CD4-positive, alpha-beta memory T cell (primary cell): ENCODE results near the gene SH3BGRL3. TPM values are rescaled to one million over a fixed set of nuclear protein-coding genes. Genes with fewer than 3 reads are reported as not detected.
"Not testable (repeated sequence)": the region's sequence is repeated elsewhere in the genome, so short reads cannot be mapped to it uniquely, and the experiment has no call there.

ENCODE experiments used
- CTCF ChIA-PET: fragments of 350-600 bp; sonication (Branson Sonifier 250); formaldehyde crosslinking; loops from one replicate; lab custom pipeline; 2021; ENCODE audit warnings: inconsistent platforms; ENCODE audit not compliant: partially characterized antibody; lab: Charles Lee
- POLR2A ChIA-PET: fragments of 350-600 bp; sonication (Branson Sonifier 250); formaldehyde crosslinking; loops from one replicate; lab custom pipeline; 2021; ENCODE audit not compliant: partially characterized antibody; lab: Charles Lee
- DNase-seq, 5 donors: peaks; one replicate each; pipeline versions ENCODE4 v3.0.0 to v3.0.0-alpha.2; 2020 to 2022; ENCODE audit warnings: mixed read lengths in 1 of 5
- H3K27ac ChIP-seq: one replicate; pipeline ENCODE4 v1.7.0; 2013; ENCODE audit warnings: low read depth, low read length
- H3K27me3 ChIP-seq: 2 replicates; pipeline ENCODE4 v1.7.0; 2013; ENCODE audit warnings: mild to moderate bottlenecking, low read length, moderate library complexity; ENCODE audit not compliant: insufficient read depth
- H3K36me3 ChIP-seq: 2 replicates; pipeline ENCODE4 v1.7.0; 2013; ENCODE audit warnings: mild to moderate bottlenecking, low read length, moderate library complexity; ENCODE audit not compliant: insufficient read depth
- H3K4me1 ChIP-seq: 2 replicates; pipeline ENCODE4 v1.7.0; 2013; ENCODE audit warnings: mild to moderate bottlenecking, low read length, moderate library complexity; ENCODE audit not compliant: insufficient read depth
- H3K4me3 ChIP-seq, 2 donors: one replicate each; pipeline ENCODE4 v1.7.0; 2013; ENCODE audit warnings: low read length in 2 of 2, mild to moderate bottlenecking in 1 of 2
- H3K9me3 ChIP-seq, 2 donors: one replicate each; pipeline ENCODE4 v1.7.0; 2013; ENCODE audit warnings: low read length in 2 of 2, control low read depth in 1 of 2; ENCODE audit not compliant: control insufficient read depth in 1 of 2
- H3K27ac Mint-ChIP-seq, 7 donors: one replicate each; pipeline ENCODE4 v1.8.0; 2020 to 2021; ENCODE audit warnings: mixed read lengths in 7 of 7, mild to moderate bottlenecking in 6 of 7, inconsistent platforms in 3 of 7, moderate library complexity in 3 of 7
- H3K27me3 Mint-ChIP-seq, 2 donors: one replicate each; pipeline ENCODE4 v1.8.0; 2020 to 2021; ENCODE audit warnings: mixed read lengths in 2 of 2
- H3K36me3 Mint-ChIP-seq, 2 donors: one replicate each; pipeline ENCODE4 v1.8.0; 2020 to 2021; ENCODE audit warnings: mixed read lengths in 2 of 2, inconsistent platforms in 1 of 2, mild to moderate bottlenecking in 1 of 2
- H3K4me1 Mint-ChIP-seq, 4 donors: one replicate each; pipeline ENCODE4 v1.8.0; 2020 to 2021; ENCODE audit warnings: mixed read lengths in 4 of 4, mild to moderate bottlenecking in 1 of 4
- H3K4me3 Mint-ChIP-seq, 8 donors: one replicate each; pipeline ENCODE4 v1.8.0; 2020 to 2021; ENCODE audit warnings: mixed read lengths in 8 of 8, mild to moderate bottlenecking in 7 of 8, moderate library complexity in 6 of 8, inconsistent platforms in 3 of 8
- H3K9me3 Mint-ChIP-seq, 8 donors: one replicate each; pipeline ENCODE4 v1.8.0; 2020 to 2021; ENCODE audit warnings: mixed read lengths in 8 of 8, mild to moderate bottlenecking in 5 of 8, inconsistent platforms in 3 of 8, moderate library complexity in 1 of 8
- intact Hi-C: fragments of 100-400 bp; cut with micrococcal nuclease; formaldehyde crosslinking; loops from one replicate; pipeline ENCODE4 v1.15.1; 2023
- polyA plus RNA-seq, 2 donors: library from polyadenylated mRNA; unstranded; fragments of 300-500 nt; fragmentation: Illumina TruSeq; gene quantifications; one replicate each; pipeline ENCODE4 v1.2.3, GENCODE V29; 2021
- total RNA-seq, 2 experiments: library from RNA; stranded (reverse); gene quantifications; one replicate each; pipeline ENCODE4 v1.2.3, GENCODE V29; 2021

SH3BGRL3 gene
- total and polyA plus RNA-seq, 4 experiments from 2014 or later = 293 to 1,531 (median 642) TPM

DNA sequence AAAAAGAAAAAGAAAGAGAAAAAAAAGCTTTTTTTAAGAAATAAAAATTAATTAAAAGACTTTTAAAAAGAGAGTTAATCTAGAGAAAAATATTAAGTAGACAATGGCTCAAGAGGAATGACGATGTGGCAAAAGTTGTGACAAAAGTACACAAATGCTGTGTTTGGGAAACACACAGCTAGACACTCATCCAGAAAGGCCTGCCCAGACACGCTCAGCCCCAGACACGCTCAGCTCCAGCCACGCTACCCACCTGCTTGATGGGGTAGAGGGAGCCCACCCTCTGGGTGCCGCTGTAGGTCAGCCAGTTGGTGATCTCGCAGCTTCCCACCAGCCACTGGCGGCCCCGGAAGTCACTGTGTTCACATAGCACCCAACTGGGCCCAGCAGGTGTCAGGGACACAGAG, 48.1 kb downstream of the SH3BGRL3 start:
- intact Hi-C loops = no loop called here
- Mint-ChIP-seq H3K27ac (peak overlapping the region in 2 of 7 donors; percentile 47 to 83), H3K27me3 (no peaks in the 10 kb centered on the region), H3K4me3 (no peak overlapping the region), H3K36me3 (peaks cover 23 to 25% of the 10 kb centered on the region in 2 donors), H3K4me1 (peaks cover 5 to 15% (median 6%) of the 10 kb centered on the region in 4 donors), H3K9me3 (no peaks in the 10 kb centered on the region)
- Histone ChIP-seq H3K4me3 (no peak overlapping the region), H3K27ac (no peak overlapping the region), H3K36me3 (peaks cover 17% of the 10 kb centered on the region), H3K27me3 (no peaks in the 10 kb centered on the region), H3K9me3 (no peaks in the 10 kb centered on the region), H3K4me1 (peaks cover 5% of the 10 kb centered on the region)
- no peak for DNase-seq
- ChIA-PET CTCF (interaction anchor here (1.2 to 25.6 kb wide), 4 partner anchors 36 to 63 kb away, joined by 3 to 1027 read pairs (median 8); partner anchors contain the start of gene SH3BGRL3), POLR2A (interaction anchor here (1.3 to 33.0 kb wide), 3 partner anchors 35 to 50 kb away, joined by 3 to 3358 read pairs (median 17); partner anchors contain the start of genes SH3BGRL3 and UBXN11)

GRCh38 chr1:26328597-26328996, 48.7 kb downstream of the SH3BGRL3 start:
- no peaks in the 10 kb centered on the region for H3K4me1 ChIP-seq
- POLR2A ChIA-PET = interaction anchor here (5.6 to 8.4 kb wide), 2 partner anchors 8 to 50 kb away, joined by 17 to 76 read pairs; partner anchors contain the start of gene CD52
- no peaks in the 10 kb centered on the region for H3K9me3 ChIP-seq
- H3K27me3 ChIP-seq = no peaks in the 10 kb centered on the region
- H3K4me3 ChIP-seq = no peak overlapping the region
- H3K27ac Mint-ChIP-seq = peak overlapping the region in 1 of 7 donors; percentile 53
- no peak overlapping the region for H3K27ac ChIP-seq
- no peak for DNase-seq
- peaks cover 17 to 19% of the 10 kb centered on the region in 2 donors for H3K36me3 Mint-ChIP-seq
- peaks cover 11% of the 10 kb centered on the region for H3K36me3 ChIP-seq
- H3K27me3 Mint-ChIP-seq = no peaks in the 10 kb centered on the region
- no peak overlapping the region for H3K4me3 Mint-ChIP-seq
- intact Hi-C loops = no loop called here
- CTCF ChIA-PET = interaction anchor here (1.2 to 2.3 kb wide), 4 partner anchors 35 to 63 kb away, joined by 3 to 12 read pairs (median 4); no protein-coding TSS in a partner anchor
- no peaks in the 10 kb centered on the region for H3K9me3 Mint-ChIP-seq
- H3K4me1 Mint-ChIP-seq = peaks cover 0 to 9% (median 3%) of the 10 kb centered on the region in 4 donors

GRCh38 chr1:26329380-26329779, 49.5 kb downstream of the SH3BGRL3 start:
- intact Hi-C loops, H3K4me1 ChIP-seq, H3K9me3 ChIP-seq, H3K4me3 ChIP-seq, H3K27me3 Mint-ChIP-seq, H3K27ac Mint-ChIP-seq, H3K4me3 Mint-ChIP-seq, DNase-seq, H3K36me3 ChIP-seq, H3K27me3 ChIP-seq, H3K9me3 Mint-ChIP-seq, H3K4me1 Mint-ChIP-seq, H3K27ac ChIP-seq: not testable (repeated sequence)
- CTCF ChIA-PET = interaction anchor here (0.5 to 2.0 kb wide), 5 partner anchors 8 to 88 kb away, joined by 3 to 5 read pairs (median 4); no protein-coding TSS in a partner anchor
- POLR2A ChIA-PET = interaction anchor here (0.6 to 8.4 kb wide), 4 partner anchors 9 to 56 kb away, joined by 3 to 76 read pairs (median 10); partner anchors contain the start of gene CD52
- H3K36me3 Mint-ChIP-seq = peaks cover 13% of the 10 kb centered on the region in 2 donors

GRCh38 chr1:26330276-26330675, 50.4 kb downstream of the SH3BGRL3 start:
- CTCF ChIA-PET = interaction anchor here (0.7 to 2.0 kb wide), 4 partner anchors 8 to 96 kb away, joined by 3 to 5 read pairs (median 4); partner anchors contain the start of gene CEP85
- peaks cover 6% of the 10 kb centered on the region for H3K4me1 ChIP-seq
- Mint-ChIP-seq H3K9me3 (no peaks in the 10 kb centered on the region), H3K27me3 (no peaks in the 10 kb centered on the region), H3K4me1 (peaks cover 0 to 6% (median 4%) of the 10 kb centered on the region in 4 donors), H3K4me3 (no peak overlapping the region), H3K36me3 (peaks cover 6 to 11% of the 10 kb centered on the region in 2 donors), H3K27ac (no peak overlapping the region)
- no peak for DNase-seq
- H3K4me3 ChIP-seq = no peak overlapping the region
- no peaks in the 10 kb centered on the region for H3K9me3 ChIP-seq
- intact Hi-C loops = no loop called here
- POLR2A ChIA-PET = interaction anchor here (0.9 to 8.4 kb wide), 3 partner anchors 10 to 48 kb away, joined by 3 to 76 read pairs (median 17); partner anchors contain the start of gene CD52
- no peaks in the 10 kb centered on the region for H3K36me3 ChIP-seq
- no peak overlapping the region for H3K27ac ChIP-seq
- H3K27me3 ChIP-seq = no peaks in the 10 kb centered on the region

Other genes starting within 250 kb of the SH3BGRL3 start
- gene SLC30A2, start 234.0 kb upstream of the SH3BGRL3 start, total RNA-seq = not detected
- gene SLC30A2, start 234.0 kb upstream of the SH3BGRL3 start, polyA plus RNA-seq = not detected
- not detected for gene TRIM63, start 212.5 kb upstream of the SH3BGRL3 start, total RNA-seq
- not detected for gene TRIM63, start 212.5 kb upstream of the SH3BGRL3 start, polyA plus RNA-seq
- 10 to 100 TPM; 20.1 to 25.0 TPM for gene PDIK1L, start 168.3 kb upstream of the SH3BGRL3 start, total RNA-seq
- 1 to 10 TPM; 5.5 to 8.7 TPM for gene PDIK1L, start 168.3 kb upstream of the SH3BGRL3 start, polyA plus RNA-seq
- gene FAM110D, start 121.0 kb upstream of the SH3BGRL3 start, total RNA-seq = not detected
- not detected for gene FAM110D, start 121.0 kb upstream of the SH3BGRL3 start, polyA plus RNA-seq
- gene C1orf232, start 111.1 kb upstream of the SH3BGRL3 start, total RNA-seq = not detected
- not detected for gene C1orf232, start 111.1 kb upstream of the SH3BGRL3 start, polyA plus RNA-seq
- 10 to 100 TPM; 10.7 to 12.4 TPM for gene ZNF593, start 110.2 kb upstream of the SH3BGRL3 start, total RNA-seq
- gene ZNF593, start 110.2 kb upstream of the SH3BGRL3 start, polyA plus RNA-seq = 10 to 100 TPM; 21.6 to 32.9 TPM
- gene ZNF593OS, start 108.3 kb upstream of the SH3BGRL3 start, total RNA-seq = not detected
- under 1 TPM; 0.53 to 0.78 TPM for gene ZNF593OS, start 108.3 kb upstream of the SH3BGRL3 start, polyA plus RNA-seq
- gene CNKSR1, start 102.6 kb upstream of the SH3BGRL3 start, total RNA-seq = 1 to 10 TPM; 3.4 to 4.5 TPM
- 1 to 10 TPM in 1 of 2 donors, under 1 TPM in 1; 0.28 to 1.1 TPM for gene CNKSR1, start 102.6 kb upstream of the SH3BGRL3 start, polyA plus RNA-seq
- not detected for gene CATSPER4, start 89.5 kb upstream of the SH3BGRL3 start, total RNA-seq
- not detected for gene CATSPER4, start 89.5 kb upstream of the SH3BGRL3 start, polyA plus RNA-seq
- 10 to 100 TPM; 20.4 to 21.9 TPM for gene CEP85, start 45.9 kb upstream of the SH3BGRL3 start, total RNA-seq
- 1 to 10 TPM; 6.7 to 9.4 TPM for gene CEP85, start 45.9 kb upstream of the SH3BGRL3 start, polyA plus RNA-seq
- 100 to 1,000 TPM; 115 to 117 TPM for gene UBXN11, start 26.6 kb downstream of the SH3BGRL3 start, total RNA-seq
- 10 to 100 TPM; 13.3 to 17.4 TPM for gene UBXN11, start 26.6 kb downstream of the SH3BGRL3 start, polyA plus RNA-seq
- 1,000 to 10,000 TPM; 1,302 to 1,324 TPM for gene CD52, start 37.9 kb downstream of the SH3BGRL3 start, total RNA-seq
- over 10,000 TPM in 1 of 2 donors, 1,000 to 10,000 TPM in 1; 8,660 to 12,303 TPM for gene CD52, start 37.9 kb downstream of the SH3BGRL3 start, polyA plus RNA-seq
- 1 to 10 TPM; 5.7 to 6.7 TPM for gene CRYBG2, start 74.0 kb downstream of the SH3BGRL3 start, total RNA-seq
- gene CRYBG2, start 74.0 kb downstream of the SH3BGRL3 start, polyA plus RNA-seq = 1 to 10 TPM in 1 of 2 donors, under 1 TPM in 1; 0.27 to 3.8 TPM
- gene ZNF683, start 92.7 kb downstream of the SH3BGRL3 start, total RNA-seq = not detected
- gene ZNF683, start 92.7 kb downstream of the SH3BGRL3 start, polyA plus RNA-seq = under 1 TPM; 0.49 to 0.63 TPM
- not detected for gene LIN28A, start 130.7 kb downstream of the SH3BGRL3 start, total RNA-seq
- not detected for gene LIN28A, start 130.7 kb downstream of the SH3BGRL3 start, polyA plus RNA-seq
- 10 to 100 TPM; 44.4 to 46.2 TPM for gene DHDDS, start 152.2 kb downstream of the SH3BGRL3 start, total RNA-seq
- 10 to 100 TPM; 23.3 to 26.7 TPM for gene DHDDS, start 152.2 kb downstream of the SH3BGRL3 start, polyA plus RNA-seq
- gene HMGN2, start 192.4 kb downstream of the SH3BGRL3 start, total RNA-seq = 100 to 1,000 TPM; 341 to 361 TPM
- gene HMGN2, start 192.4 kb downstream of the SH3BGRL3 start, polyA plus RNA-seq = 100 to 1,000 TPM; 566 to 681 TPM
- gene RPS6KA1, start 249.7 kb downstream of the SH3BGRL3 start, total RNA-seq = 100 to 1,000 TPM; 106 to 108 TPM
- 100 to 1,000 TPM; 180 to 215 TPM for gene RPS6KA1, start 249.7 kb downstream of the SH3BGRL3 start, polyA plus RNA-seq